Activated CD4-positive, alpha-beta T cell treated with anti-CD3 and anti-CD28 coated beads, Interleukin-2, Interleukin-6, amounts not matched to agents 100 ng/mL and 50 ng/mL, durations not matched to agents 16 hours and 8 hours (primary cell): ENCODE data around the gene CCT6B.
"Not testable (repeated sequence)": the region's sequence is repeated elsewhere in the genome, so short reads cannot be mapped to it uniquely, and the experiment has no call there.

Experiments used
- DNase-seq: peaks from one replicate; pipeline ENCODE4 v3.0.0-alpha.2; 2020

CCT6B gene

DNA sequence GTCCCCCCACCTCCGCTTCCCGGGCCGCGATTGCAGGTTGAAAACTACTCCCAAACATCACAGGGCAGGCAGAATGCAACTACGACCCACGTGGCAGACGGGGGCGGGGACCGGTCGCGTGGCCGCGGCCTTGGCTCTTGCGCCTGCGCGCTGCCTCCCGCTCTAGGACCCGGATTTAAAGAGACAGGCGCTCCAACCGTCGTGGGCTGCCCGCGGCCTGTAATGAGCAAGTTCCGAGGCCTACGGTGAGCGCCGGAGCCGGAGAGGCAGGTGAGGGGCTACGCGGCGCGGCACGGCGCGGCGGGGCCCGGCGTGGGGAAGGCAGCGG is 19.1 kb upstream of the CCT6B start, which contains the start of gene LIG3:
LIG3 (plus strand) TSS at position 160 of the 328 bp plus-strand sequence. CDS start 2,494 bp downstream, outside the sequence.
- DNase-seq, result peak; percentile 96

DNA sequence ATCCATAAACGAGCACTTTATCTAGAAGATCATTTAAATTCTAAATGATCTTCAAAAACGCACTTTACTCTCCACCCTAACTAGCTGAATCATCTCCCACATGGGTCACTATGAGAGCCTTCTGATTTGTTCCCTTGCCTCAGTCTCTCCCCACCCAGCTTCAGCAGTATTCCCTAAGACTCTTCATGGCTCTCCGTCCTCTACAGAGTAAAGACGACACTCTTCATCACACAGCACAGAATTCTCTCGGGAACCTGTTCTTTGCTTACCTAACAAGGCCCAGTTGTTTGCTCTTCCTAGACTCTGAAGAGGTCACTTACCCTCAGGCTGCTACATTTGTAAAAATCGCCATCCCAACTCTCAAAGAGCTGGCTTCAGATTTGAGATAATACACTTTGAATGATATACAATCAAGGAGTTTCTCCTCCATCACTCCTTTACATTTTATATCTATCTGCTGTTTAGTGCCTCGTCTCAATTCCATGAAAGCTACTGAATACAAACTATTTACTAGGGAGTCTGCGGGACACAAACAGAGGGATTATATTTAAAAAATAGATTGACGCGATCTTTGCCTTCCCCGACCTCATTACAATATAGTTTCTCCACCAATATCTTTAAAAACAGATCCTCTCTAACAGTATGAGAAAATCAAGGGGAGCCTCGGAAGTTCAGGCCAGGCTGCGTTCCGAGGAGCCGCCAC is 18.5 kb upstream of the CCT6B start:
- DNase-seq, result no peak

DNA sequence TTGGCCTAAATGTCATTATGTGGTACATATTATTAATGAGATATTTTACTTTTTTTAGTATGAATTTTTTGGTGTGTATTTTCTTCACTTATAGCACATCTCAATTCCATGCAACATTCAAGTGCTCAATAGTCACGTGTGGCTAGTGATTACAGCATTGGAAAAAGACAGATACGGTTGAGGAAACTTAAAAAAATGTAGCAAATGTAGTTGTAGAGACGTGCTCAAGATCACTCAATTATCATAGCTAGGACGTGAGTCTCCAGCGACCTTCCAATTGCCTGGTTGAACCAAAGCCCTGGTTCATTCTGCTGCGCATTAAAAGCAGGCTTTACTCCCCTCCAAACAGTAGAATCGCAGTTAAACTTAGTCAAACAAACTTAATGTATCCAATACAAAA is 17.9 kb upstream of the CCT6B start:
- DNase-seq, result no peak

DNA sequence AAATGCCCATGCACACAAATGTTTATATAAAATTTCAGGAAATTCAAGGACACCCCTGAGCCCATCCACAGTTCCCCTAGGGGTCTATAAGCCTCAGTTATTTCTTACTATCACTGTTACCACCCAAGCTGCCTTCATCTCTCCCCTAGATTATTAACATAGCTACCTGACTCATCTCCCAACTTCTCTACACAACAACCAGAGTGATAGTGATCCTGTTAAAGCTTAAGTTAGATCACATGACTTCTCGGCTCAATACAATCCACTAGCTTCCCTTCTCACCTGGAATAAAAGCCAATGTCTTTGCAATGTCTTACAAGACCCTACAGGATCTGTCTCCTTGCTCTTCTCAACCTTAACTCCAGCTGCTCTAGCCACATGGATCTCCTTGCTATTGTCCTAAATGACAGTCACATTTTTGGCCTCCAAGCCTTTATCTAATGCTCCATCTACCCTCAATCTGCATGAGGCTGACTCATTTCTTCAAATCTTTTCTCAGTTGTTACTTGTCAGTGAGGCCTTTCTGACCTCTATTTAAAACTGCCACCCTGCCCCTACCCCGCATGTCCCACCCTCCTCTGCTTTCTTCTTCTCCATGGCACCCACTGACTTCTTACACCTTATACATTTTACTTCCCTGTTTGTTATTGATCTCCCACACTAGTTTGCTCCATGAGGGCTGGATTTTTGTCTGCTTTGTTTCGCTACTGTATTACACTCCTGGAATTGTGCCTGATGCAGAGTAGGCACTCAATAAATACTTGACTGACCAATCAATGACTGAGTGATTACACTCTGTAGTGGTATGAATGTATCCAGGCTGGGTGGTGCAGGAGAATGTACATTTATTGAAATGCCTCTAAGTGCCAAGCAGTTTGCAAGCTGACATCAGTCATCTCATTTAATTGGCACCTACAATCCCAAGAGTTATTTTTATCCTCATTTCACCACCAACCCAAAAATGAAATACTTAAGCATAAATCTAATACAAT is 13.8 kb upstream of the CCT6B start:
- DNase-seq, result peak; percentile 78

DNA sequence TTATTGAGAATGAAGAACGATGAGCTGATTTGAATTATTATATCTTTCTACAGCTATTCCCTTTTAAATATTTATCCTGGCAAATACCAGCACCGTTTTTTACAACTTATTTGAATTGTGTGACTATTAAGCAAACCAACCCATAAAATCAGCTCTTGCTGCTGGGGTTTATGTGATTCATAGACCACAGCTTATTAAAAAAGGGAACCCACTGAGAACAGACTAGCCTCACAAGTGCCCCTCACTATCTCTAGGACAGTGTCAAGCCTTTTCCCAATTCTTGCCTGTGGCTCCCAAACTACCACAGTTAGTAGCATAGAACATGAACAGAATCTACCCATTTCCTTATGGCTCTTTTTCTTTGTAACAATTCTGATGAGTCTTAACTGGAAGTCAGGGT is 12.9 kb upstream of the CCT6B start:
- peak; percentile 51 for DNase-seq

DNA sequence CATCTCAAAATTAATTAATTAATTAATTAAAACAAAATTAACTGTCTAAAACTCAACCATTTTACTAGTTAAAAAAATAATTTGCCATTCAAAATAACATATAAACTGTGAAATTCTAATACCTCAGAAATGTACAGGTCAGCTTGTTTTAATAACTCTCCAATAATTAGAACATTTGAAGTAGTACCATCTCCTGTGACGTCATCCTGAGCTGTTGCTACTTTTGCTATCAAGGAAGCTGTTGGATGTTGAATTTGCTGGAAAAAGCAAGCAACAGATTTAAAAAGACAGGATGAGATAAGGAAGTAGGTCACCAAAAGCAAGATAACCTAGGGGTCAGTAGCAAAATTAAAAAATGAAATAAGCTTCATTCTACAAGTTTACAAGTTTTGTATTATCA is 2.8 kb downstream of the CCT6B start:
- no peak for DNase-seq

DNA sequence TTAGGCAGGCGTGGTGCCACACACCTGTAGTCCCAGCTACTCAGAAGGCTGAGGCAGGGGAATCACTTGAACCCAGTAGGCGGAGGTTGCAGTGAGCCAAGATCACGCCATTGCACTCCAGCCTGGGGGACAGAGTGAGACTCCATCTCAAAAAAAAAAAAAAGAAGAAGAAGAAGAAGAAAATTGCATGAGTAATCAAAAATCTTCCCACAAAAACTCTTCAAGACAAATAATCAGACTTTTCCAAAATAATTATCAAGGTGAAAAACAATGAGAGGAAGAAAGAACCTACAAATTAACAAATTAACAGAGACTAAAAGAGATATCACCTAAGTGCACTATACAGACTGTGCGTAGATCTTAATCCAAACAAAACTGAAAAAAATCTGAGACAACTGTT is 10.5 kb downstream of the CCT6B start:
- DNase-seq, result not testable (repeated sequence)

DNA sequence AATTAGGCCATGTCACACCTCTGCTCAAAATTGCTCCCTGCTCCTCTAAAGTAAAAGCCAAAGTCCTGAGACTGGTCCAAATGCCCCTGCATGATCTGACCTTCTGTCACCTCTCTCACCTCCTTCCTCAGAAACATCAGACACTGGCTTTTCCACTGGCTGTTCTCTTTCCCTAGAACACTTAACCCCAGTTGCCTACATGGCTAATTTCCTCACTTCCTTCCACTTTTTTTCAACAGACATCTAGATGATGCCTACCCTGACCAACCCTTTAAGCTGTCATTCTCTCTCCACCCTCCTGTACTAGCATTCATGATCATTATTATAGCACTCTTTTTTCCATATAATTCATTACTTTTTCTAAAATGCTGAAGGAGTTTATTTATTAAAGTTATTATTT is 31.0 kb downstream of the CCT6B start:
- no peak for DNase-seq

DNA sequence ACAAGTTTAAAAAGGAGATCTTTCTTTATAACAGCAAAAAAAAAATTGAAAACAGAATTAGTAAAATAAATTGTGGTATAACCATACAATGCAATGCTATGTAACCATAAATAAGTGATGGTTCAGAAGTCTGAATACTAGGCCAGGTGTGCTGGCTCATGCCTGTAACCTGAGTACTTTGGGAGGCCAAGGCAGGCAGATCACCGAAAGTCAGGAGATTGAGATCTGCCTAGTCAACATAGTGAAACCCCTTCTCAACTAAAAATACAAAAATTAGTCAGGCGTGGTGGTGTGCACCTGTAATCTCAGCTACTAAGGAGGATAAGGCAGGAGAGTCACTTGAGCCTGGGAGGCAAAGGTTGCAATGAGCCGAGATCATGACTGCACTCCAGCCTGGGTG is 34.6 kb downstream of the CCT6B start:
- DNase-seq, result no peak

DNA sequence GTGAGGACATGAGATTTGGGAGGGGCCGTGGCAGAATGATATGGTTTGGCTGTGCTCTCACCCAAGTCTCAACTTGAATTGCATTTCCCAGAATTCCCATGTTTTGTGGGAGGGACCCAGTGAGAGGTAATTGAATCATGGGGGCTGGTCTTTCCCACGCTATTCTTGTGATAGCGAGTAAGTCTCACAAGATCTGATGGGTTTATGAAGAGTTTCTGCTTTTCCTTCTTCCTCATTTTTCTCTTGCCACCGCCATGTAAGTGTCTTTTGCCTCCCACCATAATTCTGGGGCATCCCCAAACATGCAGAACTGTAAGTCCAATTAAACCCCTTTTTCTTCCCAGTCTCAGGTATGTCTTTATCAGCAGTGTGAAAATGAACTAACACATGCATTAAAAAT is 40.6 kb downstream of the CCT6B start:
- no peak for DNase-seq

DNA sequence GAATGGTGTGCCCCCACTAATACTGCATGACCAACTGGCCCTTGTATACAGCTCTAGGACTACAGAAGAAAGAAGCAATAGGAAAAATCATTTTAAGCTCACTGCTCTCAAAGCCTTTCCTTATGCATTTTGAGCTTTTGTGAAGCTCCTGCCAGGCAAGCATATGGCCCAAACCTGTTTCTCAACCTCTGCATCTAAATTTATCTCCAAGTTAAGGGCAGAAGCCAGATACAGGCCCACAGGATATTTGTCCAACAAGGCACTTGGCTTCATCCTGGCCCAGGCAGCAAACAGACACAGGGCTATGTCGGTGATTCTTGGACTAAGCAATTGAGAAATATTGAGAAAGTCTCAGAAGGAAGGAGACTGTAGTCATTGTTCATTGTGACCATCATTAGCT is 43.9 kb downstream of the CCT6B start:
- no peak for DNase-seq

DNA sequence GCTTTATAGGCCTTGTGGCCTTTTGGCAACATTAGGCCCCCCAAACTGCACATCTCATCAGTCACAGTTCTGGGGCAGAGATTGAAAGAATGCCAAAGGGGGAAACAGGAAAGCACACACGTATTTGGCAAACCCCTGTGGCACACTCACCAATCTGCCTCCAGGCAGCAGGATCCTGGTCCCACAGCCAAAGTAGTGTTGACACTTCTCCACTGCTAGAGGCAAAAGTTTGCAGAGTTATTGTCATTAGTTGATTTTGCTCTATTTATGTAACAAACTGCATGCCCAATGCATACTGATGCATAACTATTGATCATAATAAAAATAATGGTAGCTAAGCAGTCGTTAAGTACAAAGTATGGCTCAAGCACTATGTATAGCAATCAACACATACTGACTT is 45.1 kb downstream of the CCT6B start:
- no peak for DNase-seq

DNA sequence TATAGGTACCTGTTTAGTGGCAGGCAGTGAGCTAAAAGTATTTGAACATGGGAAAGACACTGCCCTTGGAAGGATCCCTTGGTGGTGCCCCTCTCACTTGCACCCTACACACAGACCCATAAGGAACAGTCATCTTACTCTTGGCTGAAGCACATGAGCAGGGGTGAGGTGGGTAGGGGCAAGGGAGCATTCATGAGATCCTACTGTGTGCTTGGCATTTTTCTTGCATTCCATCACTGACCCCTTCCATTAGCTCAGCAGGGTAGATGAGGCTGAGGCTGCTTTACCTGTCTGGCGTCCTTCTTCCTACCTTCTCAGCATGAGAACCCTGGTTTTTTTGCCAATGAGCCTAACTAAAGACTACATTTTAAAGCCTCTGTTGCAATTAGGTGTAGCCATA is 48.3 kb downstream of the CCT6B start:
- DNase-seq, result no peak

DNA sequence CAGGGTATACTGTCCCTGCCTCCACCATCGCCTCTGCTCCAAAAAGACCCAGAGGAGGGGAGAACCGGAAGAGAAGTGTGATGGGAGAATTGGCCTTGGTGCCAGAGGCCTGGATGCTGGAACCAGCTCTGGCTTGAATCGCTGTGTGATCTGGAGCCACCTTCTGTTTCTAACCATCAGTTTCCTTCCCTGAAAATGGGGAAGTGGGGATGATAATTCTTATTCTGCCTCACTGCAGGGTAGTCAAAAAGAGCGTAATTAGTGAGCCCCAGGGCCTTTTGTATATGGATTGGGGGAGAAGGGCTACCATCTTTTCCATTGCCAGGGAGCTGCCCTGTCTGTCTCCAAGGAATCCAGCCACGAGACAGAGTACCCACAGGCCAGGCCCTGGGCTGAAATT is 52.2 kb downstream of the CCT6B start:
- no peak for DNase-seq

DNA sequence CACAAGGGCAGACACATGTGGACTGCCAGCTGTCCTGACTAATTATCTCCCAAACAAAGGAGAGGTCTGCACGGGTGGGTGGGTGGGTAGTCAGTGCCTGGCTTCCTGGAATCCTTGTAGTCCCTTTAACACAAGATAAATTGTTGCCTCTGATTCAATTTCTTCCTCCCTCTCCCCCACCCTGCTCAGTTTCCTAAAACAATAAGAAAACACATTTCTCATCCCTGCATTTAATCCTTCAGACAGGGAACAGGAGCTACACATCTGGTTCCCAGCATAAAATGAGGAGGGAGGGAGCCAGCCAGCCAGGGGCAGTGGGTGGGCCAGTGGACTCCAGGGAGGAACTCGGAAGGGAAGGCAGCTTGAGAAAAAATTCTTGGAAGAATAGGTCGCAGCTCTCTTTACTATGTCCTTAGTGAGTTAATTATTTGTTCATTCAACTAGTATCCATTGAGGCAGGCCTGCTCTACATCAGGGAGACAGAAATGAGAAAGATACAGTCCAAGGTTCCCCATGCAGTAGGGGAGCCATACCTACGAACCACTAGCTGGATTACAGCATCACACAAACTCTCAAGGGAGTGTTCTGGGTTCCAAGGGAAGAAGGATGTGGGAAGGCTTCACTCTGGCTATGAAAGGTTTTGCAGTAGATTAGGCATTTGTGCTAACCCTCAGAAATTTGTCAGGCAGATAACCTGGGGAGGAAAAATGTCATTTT is 58.3 kb downstream of the CCT6B start:
- DNase-seq, result no peak

DNA sequence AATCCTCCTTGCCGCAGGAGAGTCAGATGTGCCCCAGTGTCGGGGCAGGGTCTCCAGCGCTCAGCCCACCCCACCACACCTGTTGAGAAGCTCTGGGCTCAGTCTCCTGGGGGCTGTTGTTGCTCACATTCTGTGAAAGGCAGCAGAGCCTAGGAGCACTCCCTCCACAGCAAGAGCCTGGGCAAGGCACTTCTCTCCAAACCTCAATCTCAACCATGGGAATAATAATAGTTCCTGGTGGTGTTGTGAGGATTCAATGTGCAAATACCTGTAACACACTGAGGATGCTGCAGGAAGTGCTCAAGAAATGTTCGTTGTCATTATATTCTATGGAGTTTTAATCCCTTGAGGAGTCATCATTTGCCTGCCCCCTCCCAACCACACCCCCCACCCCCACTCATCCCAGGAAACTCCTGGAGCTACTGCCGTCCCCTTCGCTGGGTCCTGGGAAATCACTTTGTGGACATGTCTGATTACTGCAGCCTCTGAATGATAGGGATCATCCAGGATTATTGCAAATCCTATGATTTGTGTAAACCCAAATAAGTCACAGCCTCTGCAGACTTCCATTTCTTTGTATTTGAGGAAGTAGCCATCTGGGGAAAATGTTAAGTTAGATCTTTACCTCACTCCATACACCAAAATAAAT is 61.5 kb downstream of the CCT6B start:
- DNase-seq, result no peak

DNA sequence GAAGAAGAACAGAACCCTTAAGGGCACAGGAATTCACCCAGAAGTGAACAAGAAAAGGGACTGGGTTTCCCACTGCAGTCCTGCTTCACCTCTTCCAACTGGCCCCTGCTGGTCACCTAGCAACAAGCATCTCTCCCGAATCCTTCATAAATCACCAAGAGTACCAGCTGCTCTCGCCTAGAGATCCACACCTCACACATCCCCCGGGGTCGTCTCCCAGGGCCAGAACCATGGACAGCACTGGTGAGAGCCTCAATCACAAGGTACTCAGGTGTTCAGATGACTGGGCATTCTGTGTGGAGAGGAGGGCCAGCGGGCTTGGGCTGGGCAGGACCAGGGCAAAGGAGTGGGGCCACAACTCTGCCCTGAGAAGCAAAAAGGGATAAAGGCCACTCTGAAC is 65.9 kb downstream of the CCT6B start:
- no peak for DNase-seq

DNA sequence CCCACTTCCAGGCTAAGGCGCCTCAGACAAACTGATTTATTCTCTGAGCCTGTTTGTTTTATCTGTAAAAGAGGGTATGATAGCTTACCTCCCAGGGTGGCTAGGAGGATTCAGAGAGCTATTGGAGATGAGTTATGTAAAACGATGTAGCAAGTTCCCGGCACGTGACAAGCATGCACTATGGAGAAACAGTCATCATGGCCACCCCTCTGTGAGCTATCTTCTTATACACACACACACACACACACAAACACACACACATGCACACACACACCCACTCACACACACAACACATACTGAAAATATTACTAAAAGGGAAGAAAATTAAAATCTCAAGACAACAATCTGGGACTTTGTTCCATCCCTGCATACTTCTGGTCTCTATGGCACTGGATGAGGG is 66.3 kb downstream of the CCT6B start:
- no peak for DNase-seq

DNA sequence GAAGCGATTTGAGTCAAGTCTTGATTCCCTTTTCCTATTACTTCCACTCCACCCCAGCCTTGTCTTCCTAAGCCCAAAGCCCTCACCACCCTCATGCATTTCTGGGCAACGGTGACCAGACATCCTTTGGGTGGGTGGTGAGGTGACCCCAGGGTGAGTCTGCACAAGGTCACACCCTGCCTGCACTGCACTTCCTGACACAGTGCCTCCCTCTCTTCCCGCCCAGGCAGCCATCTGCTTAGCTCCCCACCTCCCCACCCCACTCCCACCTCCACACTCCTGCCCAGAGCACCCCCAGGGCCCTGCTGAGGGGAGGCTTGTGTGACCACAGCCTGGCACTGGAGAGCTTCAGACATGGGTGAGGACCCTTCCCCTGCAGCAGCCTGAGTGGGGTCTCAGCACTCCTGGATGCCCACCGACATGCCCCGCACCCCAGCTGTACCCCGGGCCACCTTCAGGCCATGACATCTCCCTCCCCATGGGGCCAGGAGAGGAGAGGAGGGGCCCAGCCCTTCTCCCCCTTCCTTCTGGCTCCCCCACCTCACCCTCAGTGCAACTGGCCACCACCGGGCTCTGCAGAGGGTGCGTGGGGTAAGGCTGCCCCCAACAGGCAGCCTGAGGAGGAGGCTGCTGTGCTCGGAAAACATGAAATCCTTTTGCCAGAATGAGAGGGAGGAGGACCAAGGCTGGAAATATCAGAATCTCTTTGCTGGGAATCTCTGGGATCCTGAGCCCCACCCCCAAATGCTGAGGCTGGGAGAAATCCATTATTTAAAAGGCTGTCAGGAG is 68.6 kb downstream of the CCT6B start:
- peak; percentile 41 for DNase-seq

DNA sequence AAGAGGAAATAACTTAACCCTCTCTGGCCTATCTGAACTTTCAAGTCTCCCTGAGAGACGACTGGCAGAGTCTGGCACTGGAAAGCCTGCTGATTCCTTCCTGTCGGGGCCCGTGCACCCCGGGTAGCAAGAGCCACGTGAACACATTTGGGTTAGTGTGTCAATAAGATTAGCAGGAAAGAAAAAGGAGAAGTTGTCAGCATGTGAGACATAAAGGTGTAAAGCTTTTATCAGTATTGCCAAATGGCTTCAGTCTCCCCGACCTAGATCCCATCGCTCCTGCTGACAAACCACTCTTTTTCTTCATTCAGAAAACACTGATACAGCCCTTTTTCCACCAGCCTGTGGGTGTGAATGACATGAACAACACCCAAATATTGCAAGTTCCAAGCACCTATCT is 74.4 kb downstream of the CCT6B start:
- no peak for DNase-seq

DNA sequence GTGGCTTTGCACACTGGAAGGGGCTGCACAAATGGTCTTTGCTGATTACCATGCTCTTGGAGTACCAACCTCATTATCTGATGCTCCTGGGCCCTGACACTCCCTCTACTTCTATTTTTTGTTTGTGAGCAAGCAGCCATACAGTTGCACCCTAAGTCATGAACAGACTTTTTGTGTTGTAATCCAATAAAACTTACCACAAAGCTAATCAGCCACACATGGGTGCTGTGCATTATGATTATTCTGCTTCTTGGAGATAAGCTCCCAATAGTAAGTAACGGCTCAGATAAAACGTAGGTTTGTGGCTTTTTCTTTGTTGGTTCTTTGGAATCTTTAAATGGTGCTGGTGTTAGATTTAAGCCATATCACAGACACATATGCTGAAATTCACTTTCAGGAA is 76.2 kb downstream of the CCT6B start:
- no peak for DNase-seq

DNA sequence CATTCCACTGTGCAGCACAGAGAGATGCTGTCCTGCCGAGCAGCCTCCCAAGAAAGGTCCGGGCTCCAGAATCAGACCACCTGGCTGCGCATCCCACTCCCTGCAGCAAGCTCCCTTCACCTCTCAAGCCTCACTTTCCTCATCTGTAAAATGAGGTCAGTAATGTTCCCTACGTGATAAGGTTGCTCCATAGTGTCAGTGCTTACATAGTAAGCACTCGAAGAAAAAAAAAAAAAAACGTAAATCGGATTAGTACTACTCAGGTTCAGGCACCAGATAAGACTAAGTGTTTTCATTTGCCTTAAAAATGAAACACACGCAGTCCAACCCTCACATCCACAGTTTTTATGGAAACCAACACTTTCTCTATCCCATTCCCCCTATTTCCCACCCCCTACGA is 76.7 kb downstream of the CCT6B start:
- DNase-seq, result no peak
